Measurements from ENCODE around the gene MAPK1.

The MAPK1 gene

GRCh38 chr22:21842946-21843345 lies 24.5 kb downstream of the MAPK1 start:
- H3K9me3 ChIP-seq (ENCODE audit: insufficient read depth, low read length): no peaks in the 10 kb centered on the region
- no peak overlapping the region for H3K9ac ChIP-seq (ENCODE audit: low read length)
- peaks cover 72% of the 10 kb centered on the region for H3K79me2 ChIP-seq (ENCODE audit: insufficient read depth, low read length)
- no peak overlapping the region for H3K27ac ChIP-seq (ENCODE audit: low read depth, low read length)
- H4K20me1 ChIP-seq (ENCODE audit: low read depth, low read length): no peaks in the 10 kb centered on the region
- no peaks in the 10 kb centered on the region for H3K27me3 ChIP-seq (ENCODE audit: low read length)
- no peaks in the 10 kb centered on the region for H3K9me2 ChIP-seq (replicated peaks; ENCODE audit: insufficient read depth, low read length)
- no peak overlapping the region for H3K4me2 ChIP-seq (ENCODE audit: low read depth, low read length, poor library complexity, severe bottlenecking)
- TF ChIP-seq, protein P1, sequence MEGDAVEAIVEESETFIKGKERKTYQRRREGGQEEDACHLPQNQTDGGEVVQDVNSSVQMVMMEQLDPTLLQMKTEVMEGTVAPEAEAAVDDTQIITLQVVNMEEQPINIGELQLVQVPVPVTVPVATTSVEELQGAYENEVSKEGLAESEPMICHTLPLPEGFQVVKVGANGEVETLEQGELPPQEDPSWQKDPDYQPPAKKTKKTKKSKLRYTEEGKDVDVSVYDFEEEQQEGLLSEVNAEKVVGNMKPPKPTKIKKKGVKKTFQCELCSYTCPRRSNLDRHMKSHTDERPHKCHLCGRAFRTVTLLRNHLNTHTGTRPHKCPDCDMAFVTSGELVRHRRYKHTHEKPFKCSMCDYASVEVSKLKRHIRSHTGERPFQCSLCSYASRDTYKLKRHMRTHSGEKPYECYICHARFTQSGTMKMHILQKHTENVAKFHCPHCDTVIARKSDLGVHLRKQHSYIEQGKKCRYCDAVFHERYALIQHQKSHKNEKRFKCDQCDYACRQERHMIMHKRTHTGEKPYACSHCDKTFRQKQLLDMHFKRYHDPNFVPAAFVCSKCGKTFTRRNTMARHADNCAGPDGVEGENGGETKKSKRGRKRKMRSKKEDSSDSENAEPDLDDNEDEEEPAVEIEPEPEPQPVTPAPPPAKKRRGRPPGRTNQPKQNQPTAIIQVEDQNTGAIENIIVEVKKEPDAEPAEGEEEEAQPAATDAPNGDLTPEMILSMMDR (IDR thresholded peaks at IDR 0.05; ENCODE audit: insufficient read depth, low read length, poor library complexity, severe bottlenecking): no peak
- TF ChIP-seq EZH2phosphoT487 (conservative IDR thresholded peaks at IDR 0.05; ENCODE audit: low read length): no peak
- H3K36me3 ChIP-seq (ENCODE audit: low read length): no peaks in the 10 kb centered on the region
- no peak overlapping the region for H2AFZ ChIP-seq (ENCODE audit: low read depth, low read length, severe bottlenecking)
- H3F3A ChIP-seq (ENCODE audit: insufficient read depth): no peaks in the 10 kb centered on the region; the same call in 1 of the 2 replicates
- H3K4me3 ChIP-seq (ENCODE audit: insufficient read depth, low read length, poor library complexity, severe bottlenecking): no peak overlapping the region

DNA sequence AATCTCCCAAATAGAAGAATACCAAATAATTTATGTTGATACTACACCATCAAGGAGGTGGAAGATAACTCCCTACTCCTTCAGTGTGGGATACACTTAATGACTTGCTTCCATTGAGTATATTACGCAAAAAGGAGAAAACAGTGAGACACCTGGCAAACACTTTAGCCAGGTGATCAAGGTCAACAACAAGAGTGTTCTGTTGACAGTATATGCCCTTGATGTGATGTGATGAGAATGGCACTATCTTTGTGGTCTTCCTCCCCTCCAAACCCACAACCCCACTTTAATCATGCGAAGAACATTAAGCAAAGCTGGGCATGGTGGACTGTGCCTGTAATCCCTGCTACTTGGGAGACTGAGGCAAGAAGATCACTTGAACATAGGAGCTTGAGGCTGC lies 26.0 kb downstream of the MAPK1 start:
- no peaks in the 10 kb centered on the region for H3K9me2 ChIP-seq (replicated peaks; ENCODE audit: insufficient read depth, low read length)
- no peaks in the 10 kb centered on the region for H4K20me1 ChIP-seq (ENCODE audit: low read depth, low read length)
- H3F3A ChIP-seq (ENCODE audit: insufficient read depth): no peaks in the 10 kb centered on the region; the same call in 1 of the 2 replicates
- H3K9ac ChIP-seq (ENCODE audit: low read length): no peak overlapping the region
- peaks cover 75% of the 10 kb centered on the region for H3K79me2 ChIP-seq (ENCODE audit: insufficient read depth, low read length)
- H3K4me3 ChIP-seq (ENCODE audit: insufficient read depth, low read length, poor library complexity, severe bottlenecking): no peak overlapping the region
- TF ChIP-seq, protein P1 (IDR thresholded peaks at IDR 0.05; ENCODE audit: insufficient read depth, low read length, poor library complexity, severe bottlenecking): no peak
- TF ChIP-seq EZH2phosphoT487 (conservative IDR thresholded peaks at IDR 0.05; ENCODE audit: low read length): no peak
- H3K9me3 ChIP-seq (ENCODE audit: insufficient read depth, low read length): no peaks in the 10 kb centered on the region
- no peak overlapping the region for H3K27ac ChIP-seq (ENCODE audit: low read depth, low read length)
- no peak overlapping the region for H3K4me2 ChIP-seq (ENCODE audit: low read depth, low read length, poor library complexity, severe bottlenecking)
- no peaks in the 10 kb centered on the region for H3K27me3 ChIP-seq (ENCODE audit: low read length)
- H2AFZ ChIP-seq (ENCODE audit: low read depth, low read length, severe bottlenecking): no peak overlapping the region
- no peaks in the 10 kb centered on the region for H3K36me3 ChIP-seq (ENCODE audit: low read length)

GRCh38 chr22:21840236-21840823 lies 27.1 kb downstream of the MAPK1 start:
- Histone ChIP-seq H3F3A (ENCODE audit: insufficient read depth) (peaks cover 6% of the 10 kb centered on the region; the same call in 1 of the 2 replicates), H4K20me1 (ENCODE audit: low read depth, low read length) (no peaks in the 10 kb centered on the region), H3K36me3 (ENCODE audit: low read length) (no peaks in the 10 kb centered on the region), H2AFZ (ENCODE audit: low read depth, low read length, severe bottlenecking) (no peak overlapping the region), H3K9me2 (replicated peaks; ENCODE audit: insufficient read depth, low read length) (no peaks in the 10 kb centered on the region), H3K4me3 (ENCODE audit: insufficient read depth, low read length, poor library complexity, severe bottlenecking) (no peak overlapping the region), H3K4me2 (ENCODE audit: low read depth, low read length, poor library complexity, severe bottlenecking) (no peak overlapping the region), H3K27ac (ENCODE audit: low read depth, low read length) (no peak overlapping the region), H3K9me3 (ENCODE audit: insufficient read depth, low read length) (no peaks in the 10 kb centered on the region), H3K79me2 (ENCODE audit: insufficient read depth, low read length) (peaks cover 70% of the 10 kb centered on the region), H3K27me3 (ENCODE audit: low read length) (no peaks in the 10 kb centered on the region), H3K9ac (ENCODE audit: low read length) (no peak overlapping the region)
- no peak for TF ChIP-seq EZH2phosphoT487 (conservative IDR thresholded peaks at IDR 0.05; ENCODE audit: low read length)
- TF ChIP-seq, protein P1 (IDR thresholded peaks at IDR 0.05; ENCODE audit: insufficient read depth, low read length, poor library complexity, severe bottlenecking): no peak
